HCT116 (cell line): Measurements from ENCODE around the gene SLC38A9. TPM values are rescaled to one million over a fixed set of nuclear protein-coding genes. Genes with fewer than 3 reads are reported as not detected.

Source experiments
- ATAC-seq: fragments of 200-7000 bp; cut with Tn5 transposase; 2 replicates; pipeline ENCODE4 v1.9.1; 2020; ENCODE audit warnings: mild to moderate bottlenecking, moderate library complexity
- BruUV-seq: library from RNA; stranded (reverse); fragments of 400-500 nt; replicated peaks from 2 replicates; lab custom pipeline; 2021; lab: Mats Ljungman, UMichigan
- CTCF ChIA-PET: fragments of 300-600 bp; sonication (Branson Sonifier 250); formaldehyde crosslinking; loops from one replicate; lab custom pipeline; 2021; ENCODE audit warnings: antibody characterized with exemption; lab: Charles Lee
- POLR2A ChIA-PET: fragments of 300-600, 350-600 bp; sonication (Branson Sonifier 250); formaldehyde crosslinking; loops from one replicate; lab custom pipeline; 2021; ENCODE audit warnings: antibody characterized with exemption; lab: Charles Lee
- RAD21 ChIA-PET, 2 experiments: fragments of 300-600 bp; sonication (Branson Sonifier 250); formaldehyde crosslinking; loops; one replicate each; lab custom pipeline; 2023; ENCODE audit warnings: low total read pairs in 2 of 2; ENCODE audit not compliant: uncharacterized antibody in 2 of 2, unreplicated experiment in 2 of 2, low non-redundant PET in 1 of 2; lab: Charles Lee
- DNase-seq: peaks from one replicate; pipeline ENCODE4 v3.0.0-alpha.2; 2010; ENCODE audit warnings: low read depth, low spot score
- H2AFZ ChIP-seq: fragments of 200-600 bp; shearing (Covaris generic), sonication (generic); 2 replicates; pipeline ENCODE4 v1.6.1; 2017; ENCODE audit warnings: low read depth, mixed run types, mixed read lengths, antibody characterized with exemption, low read length; ENCODE audit not compliant: poor library complexity, severe bottlenecking
- H3K27ac ChIP-seq: 2 replicates; pipeline ENCODE4 v1.5.1; 2012; ENCODE audit warnings: low read depth, low read length
- H3K27me3 ChIP-seq: fragments of 200-600 bp; sonication (generic); 2 replicates; pipeline ENCODE4 v1.6.1; 2016; ENCODE audit warnings: mixed run types, low read length, mixed read lengths; ENCODE audit not compliant: insufficient read depth
- H3K36me3 ChIP-seq, 2 experiments: fragments of 200-500 bp in 1 of 2; fragments of 200-600 bp in 1 of 2; sonication (Bioruptor generic) in 1 of 2; sonication (generic) in 1 of 2; 2 replicates each; pipeline versions ENCODE4 v1.5.1 to v1.6.1; 2014 to 2016; ENCODE audit warnings: low read length in 2 of 2, inconsistent platforms in 1 of 2, mixed read lengths in 1 of 2, mixed run types in 1 of 2; ENCODE audit not compliant: insufficient read depth in 2 of 2, control insufficient read depth in 1 of 2
- H3K4me1 ChIP-seq, 2 experiments: fragments of 200-600 bp in 1 of 2; sonication (generic) in 1 of 2; 2 replicates each; pipeline versions ENCODE4 v1.5.1 to v1.6.1; 2012 to 2017; ENCODE audit warnings: low read length in 2 of 2, inconsistent platforms in 1 of 2, mild to moderate bottlenecking in 1 of 2, mixed read lengths in 1 of 2, mixed run types in 1 of 2, moderate library complexity in 1 of 2; ENCODE audit not compliant: insufficient read depth in 2 of 2, control insufficient read depth in 1 of 2
- H3K4me2 ChIP-seq: fragments of 200-600 bp; sonication (generic); 2 replicates; pipeline ENCODE4 v1.6.1; 2017; ENCODE audit warnings: mixed run types, low read length, mixed read lengths
- H3K4me3 ChIP-seq, 2 experiments: fragments of 200-600 bp in 1 of 2; sonication (generic) in 1 of 2; replicated peaks in 1 of 2; 2 replicates each; pipeline ENCODE4 v1.5.1; 2011 to 2016; ENCODE audit warnings: low read length in 2 of 2, control low read depth in 1 of 2, low read depth in 1 of 2, mild to moderate bottlenecking in 1 of 2, mixed read lengths in 1 of 2, mixed run types in 1 of 2
- H3K79me2 ChIP-seq: fragments of 200-600 bp; sonication (generic); 2 replicates; pipeline ENCODE4 v1.6.1; 2017; ENCODE audit warnings: mild to moderate bottlenecking, mixed run types, low read length, moderate library complexity, mixed read lengths; ENCODE audit not compliant: insufficient read depth
- H3K9ac ChIP-seq: fragments of 200-600 bp; sonication (generic); 2 replicates; pipeline ENCODE4 v1.6.1; 2016; ENCODE audit warnings: low read length, mixed read lengths
- H3K9me2 ChIP-seq: fragments of 200-600 bp; sonication (generic), shearing (Covaris generic); 2 replicates; pipeline ENCODE4 v1.6.1; 2017; ENCODE audit warnings: mixed run types, mild to moderate bottlenecking, moderate library complexity; ENCODE audit not compliant: insufficient read depth
- H3K9me3 ChIP-seq, 2 experiments: fragments of 200-500 bp in 1 of 2; fragments of 200-600 bp in 1 of 2; sonication (Bioruptor generic) in 1 of 2; sonication (generic) in 1 of 2; 2 replicates each; pipeline ENCODE4 v1.6.1; 2014 to 2017; ENCODE audit warnings: low read length in 2 of 2, mixed read lengths in 2 of 2, inconsistent platforms in 1 of 2, low read depth in 1 of 2, mild to moderate bottlenecking in 1 of 2, mixed run types in 1 of 2, moderate library complexity in 1 of 2; ENCODE audit not compliant: control insufficient read depth in 1 of 2, insufficient read depth in 1 of 2
- H4K20me1 ChIP-seq: fragments of 200-600 bp; sonication (generic), shearing (Covaris generic); 2 replicates; pipeline ENCODE4 v1.6.1; 2017; ENCODE audit warnings: mixed run types, mild to moderate bottlenecking, moderate library complexity; ENCODE audit not compliant: insufficient read depth
- CEBPB ChIP-seq: IDR thresholded peaks from 2 replicates; pipeline ENCODE4 v1.6.1; 2012; ENCODE audit warnings: low read depth
- EGR1 ChIP-seq: IDR thresholded peaks from 2 replicates; pipeline ENCODE4 v1.6.1; 2012; ENCODE audit warnings: low read depth
- ELF1 ChIP-seq: IDR thresholded peaks from 2 replicates; pipeline ENCODE4 v1.6.1; 2012; ENCODE audit warnings: low read depth, borderline replicate concordance
- FOSL1 ChIP-seq: IDR thresholded peaks from 2 replicates; pipeline ENCODE4 v1.6.1; 2012; ENCODE audit warnings: low read depth
- JUND ChIP-seq: IDR thresholded peaks from 2 replicates; pipeline ENCODE4 v1.6.1; 2012
- POLR2A ChIP-seq: IDR thresholded peaks from 2 replicates; pipeline ENCODE4 v1.7.0; 2011; ENCODE audit warnings: borderline replicate concordance; ENCODE audit not compliant: insufficient read depth, insufficient read length; ENCODE audit errors: extremely low read depth
- RAD21 ChIP-seq: IDR thresholded peaks from 2 replicates; pipeline ENCODE4 v1.6.1; 2012; ENCODE audit warnings: low read depth, mild to moderate bottlenecking
- SP1 ChIP-seq: IDR thresholded peaks from 2 replicates; pipeline ENCODE4 v1.6.1; 2012; ENCODE audit warnings: low read depth
- TCF7L2 ChIP-seq: IDR thresholded peaks from 2 replicates; pipeline ENCODE4 v1.7.0; 2011; ENCODE audit warnings: borderline replicate concordance, inconsistent platforms; ENCODE audit not compliant: insufficient read depth, insufficient read length; ENCODE audit errors: extremely low read depth
- ZNF274 ChIP-seq: fragments of 200-500 bp; sonication (Bioruptor generic); IDR thresholded peaks from 2 replicates; pipeline ENCODE4 v1.6.1; 2014; ENCODE audit warnings: mild to moderate bottlenecking, low read depth, low read length, inconsistent platforms
- intact Hi-C: fragments of 100-400 bp; cut with micrococcal nuclease; formaldehyde crosslinking; loops from 2 replicates; pipeline ENCODE4 v1.10.0; 2022
- total RNA-seq: library from RNA; stranded (reverse); gene quantifications from one replicate; pipeline ENCODE4 v1.2.1, GENCODE V29; 2021; ENCODE audit not compliant: unreplicated experiment
- TF ChIP-seq, protein P1 (sequence below): IDR thresholded peaks from 2 replicates; pipeline ENCODE4 v1.6.1; 2012; ENCODE audit warnings: low read depth
- TF ChIP-seq, protein P2 (sequence below): IDR thresholded peaks from 2 replicates; pipeline ENCODE4 v1.6.1; 2012
- TF ChIP-seq, protein P3 (sequence below), 3 experiments: fragments of 200-600 bp in 1 of 3; sonication (generic) in 1 of 3; IDR thresholded peaks in 2 of 3; conservative IDR thresholded peaks in 1 of 3; 2 replicates each; pipeline ENCODE4 v1.5.1; 2012 to 2017; ENCODE audit warnings: low read depth in 2 of 3, low read length in 2 of 3, antibody characterized with exemption in 1 of 3, borderline replicate concordance in 1 of 3, control low read depth in 1 of 3, mild to moderate bottlenecking in 1 of 3, mixed read lengths in 1 of 3, mixed run types in 1 of 3, moderate library complexity in 1 of 3; ENCODE audit not compliant: insufficient read depth in 1 of 3

SLC38A9 gene
- total RNA-seq, 1 experiment from 2014 or later: 12.6 TPM

DNA sequence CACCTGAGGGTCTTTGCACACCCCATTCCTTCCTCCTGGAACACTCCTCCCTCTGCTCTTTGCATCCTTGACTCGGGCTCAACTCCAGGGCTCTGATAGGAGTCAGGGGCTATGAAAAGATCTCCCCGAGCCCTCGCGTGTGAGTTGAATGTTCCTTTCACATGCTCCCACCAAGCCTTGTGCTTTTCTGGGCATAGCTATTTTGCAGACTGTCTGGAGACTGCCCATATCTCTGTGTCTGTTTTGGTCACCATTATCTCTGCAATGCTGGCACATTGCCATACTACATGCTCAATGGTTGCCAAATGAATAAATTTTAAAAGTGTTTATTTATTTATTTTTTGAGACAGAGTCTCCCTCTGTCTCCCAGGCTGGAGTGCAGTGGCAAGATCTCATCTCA is 120.4 kb downstream of the SLC38A9 start:
- intact Hi-C loops: no loop called here
- no peak overlapping the region for H3K27ac ChIP-seq
- BruUV-seq: no TSS peak
- POLR2A ChIA-PET: no interaction called here
- no peaks in the 10 kb centered on the region for H3K36me3 ChIP-seq
- no peak overlapping the region for H3K4me3 ChIP-seq
- peaks cover 5 to 7% of the 10 kb centered on the region in 2 experiments for H3K4me1 ChIP-seq
- H3K79me2 ChIP-seq: no peaks in the 10 kb centered on the region
- H3K9ac ChIP-seq: no peak overlapping the region
- no peaks in the 10 kb centered on the region for H4K20me1 ChIP-seq
- H3K4me2 ChIP-seq: no peak overlapping the region
- no peaks in the 10 kb centered on the region for H3K27me3 ChIP-seq
- no peaks in the 10 kb centered on the region for H3K9me3 ChIP-seq
- DNase-seq: no peak
- no peak for ATAC-seq
- no peak overlapping the region for H2AFZ ChIP-seq
- TF ChIP-seq JUND: no peak
- TF ChIP-seq SP1: no peak
- no peak for TF ChIP-seq ELF1
- TF ChIP-seq, protein P1, sequence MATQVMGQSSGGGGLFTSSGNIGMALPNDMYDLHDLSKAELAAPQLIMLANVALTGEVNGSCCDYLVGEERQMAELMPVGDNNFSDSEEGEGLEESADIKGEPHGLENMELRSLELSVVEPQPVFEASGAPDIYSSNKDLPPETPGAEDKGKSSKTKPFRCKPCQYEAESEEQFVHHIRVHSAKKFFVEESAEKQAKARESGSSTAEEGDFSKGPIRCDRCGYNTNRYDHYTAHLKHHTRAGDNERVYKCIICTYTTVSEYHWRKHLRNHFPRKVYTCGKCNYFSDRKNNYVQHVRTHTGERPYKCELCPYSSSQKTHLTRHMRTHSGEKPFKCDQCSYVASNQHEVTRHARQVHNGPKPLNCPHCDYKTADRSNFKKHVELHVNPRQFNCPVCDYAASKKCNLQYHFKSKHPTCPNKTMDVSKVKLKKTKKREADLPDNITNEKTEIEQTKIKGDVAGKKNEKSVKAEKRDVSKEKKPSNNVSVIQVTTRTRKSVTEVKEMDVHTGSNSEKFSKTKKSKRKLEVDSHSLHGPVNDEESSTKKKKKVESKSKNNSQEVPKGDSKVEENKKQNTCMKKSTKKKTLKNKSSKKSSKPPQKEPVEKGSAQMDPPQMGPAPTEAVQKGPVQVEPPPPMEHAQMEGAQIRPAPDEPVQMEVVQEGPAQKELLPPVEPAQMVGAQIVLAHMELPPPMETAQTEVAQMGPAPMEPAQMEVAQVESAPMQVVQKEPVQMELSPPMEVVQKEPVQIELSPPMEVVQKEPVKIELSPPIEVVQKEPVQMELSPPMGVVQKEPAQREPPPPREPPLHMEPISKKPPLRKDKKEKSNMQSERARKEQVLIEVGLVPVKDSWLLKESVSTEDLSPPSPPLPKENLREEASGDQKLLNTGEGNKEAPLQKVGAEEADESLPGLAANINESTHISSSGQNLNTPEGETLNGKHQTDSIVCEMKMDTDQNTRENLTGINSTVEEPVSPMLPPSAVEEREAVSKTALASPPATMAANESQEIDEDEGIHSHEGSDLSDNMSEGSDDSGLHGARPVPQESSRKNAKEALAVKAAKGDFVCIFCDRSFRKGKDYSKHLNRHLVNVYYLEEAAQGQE: no peak
- no peak for TF ChIP-seq ZNF274
- TF ChIP-seq, protein P2, sequence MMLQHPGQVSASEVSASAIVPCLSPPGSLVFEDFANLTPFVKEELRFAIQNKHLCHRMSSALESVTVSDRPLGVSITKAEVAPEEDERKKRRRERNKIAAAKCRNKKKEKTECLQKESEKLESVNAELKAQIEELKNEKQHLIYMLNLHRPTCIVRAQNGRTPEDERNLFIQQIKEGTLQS: no peak
- no peak for TF ChIP-seq EGR1
- CTCF ChIA-PET: no interaction called here
- no peaks in the 10 kb centered on the region for H3K9me2 ChIP-seq
- RAD21 ChIA-PET: no interaction called here

DNA sequence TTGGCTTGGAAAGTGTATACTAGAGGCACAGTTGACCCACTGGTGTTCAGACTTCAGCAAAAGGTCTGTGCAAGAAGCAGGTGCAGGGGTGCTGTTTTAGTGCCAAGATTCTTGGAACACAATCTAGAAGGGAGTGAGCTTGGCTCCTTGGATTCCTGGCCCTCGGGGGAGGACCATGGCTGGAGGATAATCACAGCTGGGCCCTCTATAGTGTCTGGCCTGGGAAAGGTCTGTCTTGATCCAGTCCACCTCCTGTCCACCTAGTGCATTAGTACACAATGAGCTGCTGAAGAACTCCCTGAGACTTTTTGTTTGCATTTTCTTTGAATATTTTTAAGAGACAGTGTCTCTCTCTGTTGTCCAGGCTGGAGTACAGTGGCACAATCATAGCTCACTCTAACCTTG is 126.9 kb downstream of the SLC38A9 start:
- Histone ChIP-seq H3K4me2 (no peak overlapping the region), H3K4me3 (no peak overlapping the region), H2AFZ (no peak overlapping the region), H4K20me1 (no peaks in the 10 kb centered on the region), H3K27ac (no peak overlapping the region), H3K36me3 (no peaks in the 10 kb centered on the region), H3K4me1 (no peaks in the 10 kb centered on the region), H3K9me3 (no peaks in the 10 kb centered on the region), H3K9me2 (no peaks in the 10 kb centered on the region), H3K27me3 (no peaks in the 10 kb centered on the region), H3K79me2 (no peaks in the 10 kb centered on the region), H3K9ac (no peak overlapping the region)
- POLR2A ChIA-PET: no interaction called here
- intact Hi-C loops: no loop called here
- no TSS peak for BruUV-seq
- no peak for ATAC-seq
- RAD21 ChIA-PET: no interaction called here
- DNase-seq: no peak
- CTCF ChIA-PET: no interaction called here
- TF ChIP-seq, protein P3, sequence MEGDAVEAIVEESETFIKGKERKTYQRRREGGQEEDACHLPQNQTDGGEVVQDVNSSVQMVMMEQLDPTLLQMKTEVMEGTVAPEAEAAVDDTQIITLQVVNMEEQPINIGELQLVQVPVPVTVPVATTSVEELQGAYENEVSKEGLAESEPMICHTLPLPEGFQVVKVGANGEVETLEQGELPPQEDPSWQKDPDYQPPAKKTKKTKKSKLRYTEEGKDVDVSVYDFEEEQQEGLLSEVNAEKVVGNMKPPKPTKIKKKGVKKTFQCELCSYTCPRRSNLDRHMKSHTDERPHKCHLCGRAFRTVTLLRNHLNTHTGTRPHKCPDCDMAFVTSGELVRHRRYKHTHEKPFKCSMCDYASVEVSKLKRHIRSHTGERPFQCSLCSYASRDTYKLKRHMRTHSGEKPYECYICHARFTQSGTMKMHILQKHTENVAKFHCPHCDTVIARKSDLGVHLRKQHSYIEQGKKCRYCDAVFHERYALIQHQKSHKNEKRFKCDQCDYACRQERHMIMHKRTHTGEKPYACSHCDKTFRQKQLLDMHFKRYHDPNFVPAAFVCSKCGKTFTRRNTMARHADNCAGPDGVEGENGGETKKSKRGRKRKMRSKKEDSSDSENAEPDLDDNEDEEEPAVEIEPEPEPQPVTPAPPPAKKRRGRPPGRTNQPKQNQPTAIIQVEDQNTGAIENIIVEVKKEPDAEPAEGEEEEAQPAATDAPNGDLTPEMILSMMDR (IDR thresholded peaks at IDR 0.05 in 2 of 3, conservative IDR thresholded peaks at IDR 0.05 in 1 of 3; ENCODE audit: borderline replicate concordance in 1 of 3, insufficient read depth in 1 of 3, low read depth in 2 of 3, low read length in 2 of 3): no peak
- TF ChIP-seq POLR2A: no peak
- TF ChIP-seq TCF7L2: no peak
- TF ChIP-seq FOSL1: no peak
- no peak for TF ChIP-seq RAD21
- TF ChIP-seq, protein P2: no peak
- TF ChIP-seq CEBPB: no peak
